SIG-M5 (cell line): ENCODE data around the gene RPL5.

Experiments used
- DNase-seq: peaks from one replicate; lab custom pipeline; 2025; lab: John Stamatoyannopoulos, UW

Gene RPL5

DNA sequence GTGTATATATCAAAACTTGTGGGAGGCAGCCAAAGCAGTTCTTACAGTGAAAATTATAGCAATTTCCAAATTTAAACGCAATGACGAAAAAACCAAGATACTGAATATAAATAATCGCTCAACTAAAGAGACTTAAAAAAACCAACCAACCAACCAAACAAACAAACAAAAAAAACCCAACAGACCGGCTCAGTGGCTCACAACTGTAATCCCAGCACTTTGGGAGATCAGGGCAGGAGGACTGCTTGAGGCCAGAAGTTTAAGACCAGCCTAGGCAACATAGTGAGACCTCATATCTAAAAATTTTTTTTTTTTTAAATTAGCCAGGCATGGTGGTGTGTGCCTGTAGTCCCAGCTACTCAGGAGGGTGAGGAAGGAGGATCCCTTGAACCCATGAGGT lies 23.4 kb downstream of the RPL5 start:
- DNase-seq: no peak

DNA sequence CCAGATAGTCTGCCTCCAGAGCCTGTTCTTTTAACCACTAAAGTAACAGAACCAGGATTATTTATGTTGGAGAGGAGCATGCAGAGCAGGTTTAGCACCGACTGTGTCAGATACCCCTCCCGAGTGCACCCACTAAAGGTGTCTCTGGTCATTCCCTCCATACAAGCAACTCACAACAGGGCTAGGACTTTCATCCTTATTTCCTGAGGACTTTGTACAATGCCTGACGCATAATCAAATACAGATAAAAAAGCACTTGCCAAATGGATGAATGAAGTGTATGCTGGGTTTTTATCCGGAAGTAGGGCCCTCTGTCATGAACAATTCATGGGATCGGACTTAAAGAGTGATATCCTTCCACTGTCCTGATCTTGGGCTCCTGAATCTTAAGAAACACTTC lies 26.0 kb downstream of the RPL5 start:
- no peak for DNase-seq

DNA sequence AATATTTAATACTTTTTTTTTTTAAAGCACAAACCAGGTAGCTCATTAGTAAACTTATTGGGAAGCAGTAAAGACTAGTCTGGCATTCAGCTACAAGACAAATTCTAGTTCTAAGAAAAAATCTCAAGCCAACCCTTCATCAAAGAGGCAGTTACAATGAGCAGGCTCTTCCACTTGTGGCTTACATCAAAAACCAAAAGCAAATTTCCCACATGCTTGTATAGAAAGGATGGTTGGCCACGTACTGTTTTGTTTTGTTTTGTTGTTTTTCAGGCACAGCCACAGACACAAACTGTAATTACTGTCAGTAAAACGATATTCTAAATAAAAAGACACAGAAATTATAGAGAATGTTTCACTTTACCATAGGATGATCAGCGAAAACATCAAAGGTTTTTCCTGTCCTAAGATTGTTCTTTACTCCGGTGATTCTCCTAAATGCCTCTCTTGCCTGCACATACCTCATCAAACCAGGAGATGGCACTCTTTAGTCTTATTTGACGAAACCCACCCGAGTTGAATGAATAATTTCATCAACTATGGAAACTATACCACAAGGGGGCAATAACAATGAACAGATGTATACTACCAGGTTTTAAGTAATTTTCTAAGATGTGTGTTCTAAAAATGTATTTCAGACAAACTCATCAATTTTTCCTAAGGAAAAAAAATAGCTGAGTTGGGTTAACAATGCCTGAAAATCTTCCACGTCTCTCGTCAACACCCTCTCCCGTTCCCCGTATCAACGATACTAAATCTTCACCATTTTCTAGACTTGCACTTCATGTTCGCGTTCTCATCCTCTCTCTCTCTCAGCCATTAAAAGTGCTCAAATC lies 26.9 kb downstream of the RPL5 start:
- DNase-seq: no peak

DNA sequence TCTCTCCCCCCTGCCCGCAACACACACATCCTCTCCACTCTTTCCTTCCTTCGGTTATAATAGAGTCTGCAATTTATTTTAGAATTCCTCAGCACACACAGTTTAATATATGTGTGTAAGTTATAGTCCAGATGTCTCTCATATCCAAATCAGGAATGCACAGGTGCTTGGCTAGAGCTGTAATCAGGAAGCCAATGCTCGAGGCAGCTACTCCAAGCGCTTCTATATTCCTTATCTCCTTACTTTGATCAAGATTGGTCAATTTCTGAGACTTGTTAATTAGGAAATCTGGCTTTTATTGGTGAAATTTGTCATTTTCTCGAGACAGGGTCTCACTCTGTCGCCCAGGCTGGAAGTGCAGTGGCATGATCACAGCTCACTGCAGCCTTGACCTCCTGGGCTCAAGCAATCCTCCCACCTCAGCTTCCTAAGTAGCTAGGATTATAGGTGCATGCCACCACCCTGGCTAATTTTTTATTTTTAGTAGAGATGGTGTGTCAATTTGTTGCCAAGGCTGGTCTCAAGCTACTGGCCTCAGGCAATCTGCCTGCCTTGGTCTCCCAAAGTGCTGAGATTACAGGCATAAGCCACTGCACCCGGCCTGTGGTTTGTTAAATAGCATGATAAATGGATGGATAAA lies 27.7 kb downstream of the RPL5 start:
- no peak for DNase-seq

DNA sequence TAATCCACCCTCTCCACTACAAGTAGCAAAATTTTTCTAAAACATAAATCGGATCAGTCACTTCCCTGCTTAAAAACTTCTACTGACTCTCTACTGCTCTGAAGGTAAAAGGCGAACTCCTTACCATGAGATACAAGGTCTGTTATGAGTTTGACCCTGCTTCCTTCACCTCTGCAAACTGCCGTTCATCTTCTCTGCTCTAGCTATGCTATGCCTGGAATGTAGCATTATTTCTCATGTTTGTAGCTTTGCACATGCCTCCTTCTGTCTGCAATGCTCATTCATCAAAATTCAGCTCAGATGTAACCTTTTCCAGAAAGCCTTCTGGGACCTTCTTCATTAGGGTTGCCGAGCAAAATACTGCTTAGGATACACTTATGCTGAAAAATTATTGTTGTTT lies 30.8 kb downstream of the RPL5 start:
- no peak for DNase-seq

DNA sequence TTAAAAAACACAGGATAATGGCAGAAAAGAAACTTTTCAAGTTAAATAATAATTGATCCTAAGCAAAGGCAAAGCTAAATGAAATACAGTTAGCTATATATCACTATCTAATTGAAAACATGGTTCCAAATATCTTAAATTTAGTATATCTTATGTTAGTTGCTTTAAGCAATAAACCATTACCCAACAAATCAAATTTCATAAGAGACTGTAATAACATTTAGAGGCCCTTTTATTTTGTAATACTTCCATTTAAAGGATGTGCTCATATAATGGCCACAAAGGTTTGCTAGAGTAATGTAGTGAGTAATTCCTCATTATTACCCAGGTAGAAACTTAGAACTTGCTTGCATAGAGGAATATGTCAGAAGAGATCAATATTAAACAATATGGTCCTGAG lies 32.3 kb downstream of the RPL5 start:
- no peak for DNase-seq

DNA sequence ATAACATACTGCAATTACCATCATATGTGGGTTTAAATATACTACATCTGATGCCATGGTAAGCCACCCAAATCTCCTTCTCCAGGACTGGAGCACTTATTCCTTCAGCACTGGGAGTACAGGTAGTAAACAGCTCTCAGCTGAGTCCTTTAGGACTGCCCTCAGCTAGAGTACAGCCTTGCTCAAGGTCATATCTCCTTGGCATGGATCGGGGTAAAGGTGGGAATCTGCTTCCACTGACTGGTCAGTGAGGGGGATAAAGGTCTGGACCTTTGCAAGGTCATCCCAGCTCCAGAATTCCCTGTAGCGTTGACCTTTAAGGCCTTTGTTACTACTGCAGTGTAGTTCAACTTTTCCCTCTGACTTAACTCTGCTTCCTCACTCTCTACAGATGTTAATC lies 38.8 kb downstream of the RPL5 start:
- DNase-seq: no peak

DNA sequence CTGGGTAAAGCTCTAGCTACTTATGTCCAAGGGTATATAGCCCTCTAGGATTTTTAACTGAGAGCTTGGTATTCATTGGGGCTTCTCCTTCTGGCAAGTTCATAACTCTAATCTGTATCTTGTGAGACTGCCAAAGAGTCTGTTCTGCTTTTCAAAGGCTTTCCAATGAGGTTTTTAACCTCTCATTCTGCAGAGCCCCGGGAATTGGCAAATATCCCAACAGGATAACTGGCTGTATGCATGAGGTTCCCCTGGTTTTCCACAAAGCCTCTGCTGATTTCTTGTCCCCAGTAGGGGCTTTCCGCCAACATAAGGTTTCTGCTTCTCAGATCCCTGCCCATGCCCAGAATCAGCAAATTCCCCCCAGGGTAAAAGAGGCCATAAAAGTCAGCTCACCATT lies 40.9 kb downstream of the RPL5 start:
- no peak for DNase-seq

DNA sequence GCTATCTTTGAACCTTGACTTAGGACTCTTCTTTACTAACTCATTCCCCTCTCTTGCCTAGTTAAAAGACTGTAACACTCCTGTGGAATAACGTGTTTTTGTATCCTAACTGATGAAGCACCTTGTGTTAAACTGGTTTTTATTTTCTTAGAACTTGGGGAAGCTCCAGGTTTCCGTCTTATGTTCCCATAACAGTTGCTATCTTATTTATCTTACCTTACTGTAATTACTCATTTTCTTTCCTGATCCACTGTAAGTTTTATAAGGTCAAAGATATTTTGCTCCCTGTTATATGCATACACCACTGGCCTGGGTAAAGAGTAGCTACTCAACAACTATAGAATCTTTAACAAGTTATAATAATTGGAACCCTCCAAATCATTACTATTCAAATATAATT lies 43.1 kb downstream of the RPL5 start:
- DNase-seq: no peak

DNA sequence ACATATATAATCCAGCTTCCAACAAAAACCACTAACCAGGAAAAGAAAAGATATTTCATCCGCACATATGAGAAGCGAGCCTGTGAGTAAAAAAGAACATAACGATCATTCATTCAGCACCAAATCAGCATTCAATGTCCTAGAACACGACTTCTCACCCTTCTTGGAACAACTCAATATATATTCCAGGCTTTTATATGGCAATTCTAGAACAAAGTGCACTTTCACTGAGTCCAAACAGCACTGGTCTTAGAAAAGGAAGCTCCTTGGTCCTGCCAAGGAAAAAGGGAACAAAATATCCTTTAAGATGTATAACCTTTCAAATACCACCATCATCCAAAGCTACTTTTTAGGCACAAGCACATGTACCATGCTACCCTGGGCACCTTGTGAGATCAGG lies 44.5 kb downstream of the RPL5 start:
- no peak for DNase-seq

DNA sequence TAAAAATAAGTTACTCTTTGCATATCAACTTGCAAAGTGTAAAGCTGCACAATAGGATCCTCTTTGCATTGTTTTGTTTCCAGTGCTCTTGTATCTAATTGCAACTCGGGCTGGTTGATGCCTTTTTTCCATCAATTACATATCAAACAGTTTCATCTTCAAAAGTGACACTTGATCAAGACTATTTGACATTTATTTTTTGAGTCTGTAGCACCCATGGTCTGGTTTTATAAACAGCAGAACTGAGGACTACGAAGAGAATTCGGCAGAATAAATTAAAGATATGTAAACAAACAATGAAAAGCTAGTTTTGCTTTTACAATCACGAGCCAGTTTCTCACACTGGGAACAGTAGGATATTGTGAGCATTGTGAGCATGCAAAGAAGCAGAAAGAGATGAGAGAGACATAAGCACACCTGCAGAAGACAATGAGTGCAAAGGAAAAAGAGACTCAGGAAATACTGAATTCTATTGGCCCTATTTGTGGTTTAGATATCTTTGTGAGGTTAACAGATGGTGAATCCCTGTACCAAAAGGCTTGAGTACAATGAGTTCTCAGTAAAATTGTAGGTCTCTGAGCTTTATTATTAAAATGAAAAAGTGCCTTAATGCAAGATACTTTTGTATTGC lies 45.4 kb downstream of the RPL5 start:
- DNase-seq: no peak

DNA sequence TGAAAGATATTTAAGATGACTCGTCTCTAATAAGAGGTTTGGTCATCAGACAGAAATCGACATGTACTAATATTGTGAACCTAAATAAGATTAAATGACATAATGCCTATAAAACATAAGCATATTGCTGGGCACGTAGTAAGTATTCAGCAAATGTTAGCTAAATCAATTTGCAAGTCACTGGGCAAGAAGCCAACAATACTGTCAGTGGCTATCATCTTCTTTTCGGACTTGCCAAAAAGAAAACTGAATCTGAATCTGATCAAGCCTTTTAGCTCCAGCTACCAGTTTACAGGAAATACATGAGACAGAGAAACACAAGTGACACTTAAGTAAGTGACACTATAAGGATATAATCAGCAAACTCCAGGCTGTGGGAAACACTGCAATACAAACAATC lies 46.0 kb downstream of the RPL5 start:
- DNase-seq: no peak

DNA sequence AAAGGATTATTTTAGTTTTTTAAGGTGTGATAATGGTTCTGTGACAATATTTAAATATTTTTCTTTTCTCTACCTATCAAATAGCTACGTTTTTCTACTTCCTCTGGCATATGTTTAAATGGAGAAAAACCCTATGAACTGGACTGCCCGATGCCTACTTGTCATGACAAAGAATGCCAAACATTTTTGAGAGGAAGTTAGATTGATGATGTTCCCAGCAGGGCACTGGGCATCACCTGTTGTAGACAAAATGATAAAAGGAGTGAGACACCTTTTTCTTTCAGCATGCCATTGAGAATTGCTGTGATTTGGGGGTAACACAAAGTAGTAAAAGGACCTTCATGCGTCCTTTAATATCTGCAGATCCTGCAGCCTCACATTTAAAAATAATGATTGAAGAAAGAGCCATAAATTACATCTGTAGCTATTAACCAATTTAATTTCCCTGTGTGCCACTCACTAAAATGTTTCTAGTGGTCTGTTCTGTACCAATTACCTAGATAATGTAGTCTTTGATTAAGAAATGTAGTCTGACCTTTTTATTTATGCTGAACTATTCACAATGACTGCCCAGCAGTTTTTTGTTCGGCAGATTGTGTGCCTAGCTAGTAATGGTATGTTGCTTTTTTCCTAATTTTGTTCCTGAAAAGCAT lies 47.6 kb downstream of the RPL5 start:
- no peak for DNase-seq

DNA sequence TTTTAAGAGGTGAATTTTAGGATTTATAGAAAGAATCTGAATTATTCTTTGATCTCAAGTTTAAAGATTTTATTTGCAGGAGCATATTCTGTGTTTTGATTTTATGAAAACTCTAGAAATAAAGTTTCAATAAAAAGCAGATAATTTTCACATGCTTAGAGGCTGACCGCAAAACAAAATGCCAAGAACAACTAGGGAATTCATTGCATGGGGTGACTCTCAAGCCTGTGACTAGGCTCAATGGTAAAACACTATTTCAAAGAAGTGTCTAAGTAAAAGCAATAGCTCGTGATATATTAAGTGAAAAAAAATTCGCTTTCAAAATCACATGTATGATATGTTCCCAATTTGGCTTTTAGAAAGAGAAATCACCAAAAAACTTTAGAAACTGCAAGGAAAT lies 49.6 kb downstream of the RPL5 start:
- DNase-seq: no peak

DNA sequence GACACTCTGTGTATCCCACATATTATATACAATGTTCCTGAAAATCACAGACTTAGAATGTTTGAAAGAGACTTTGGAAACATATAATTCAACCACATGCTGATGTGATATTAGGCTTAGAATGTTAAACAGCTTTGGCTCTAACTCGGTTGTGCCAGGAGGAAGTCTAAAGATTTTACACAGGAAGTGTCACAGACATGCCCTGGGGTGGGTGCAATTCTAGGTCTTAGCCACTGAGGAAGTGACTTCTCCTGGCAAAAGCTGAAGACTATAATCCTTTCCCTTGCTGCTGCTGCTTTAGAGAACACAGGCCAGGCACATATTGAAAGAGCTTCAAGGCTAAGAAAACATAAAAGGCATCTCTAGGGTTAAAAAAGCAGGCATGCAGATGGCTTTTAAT lies 51.0 kb downstream of the RPL5 start:
- no peak for DNase-seq

DNA sequence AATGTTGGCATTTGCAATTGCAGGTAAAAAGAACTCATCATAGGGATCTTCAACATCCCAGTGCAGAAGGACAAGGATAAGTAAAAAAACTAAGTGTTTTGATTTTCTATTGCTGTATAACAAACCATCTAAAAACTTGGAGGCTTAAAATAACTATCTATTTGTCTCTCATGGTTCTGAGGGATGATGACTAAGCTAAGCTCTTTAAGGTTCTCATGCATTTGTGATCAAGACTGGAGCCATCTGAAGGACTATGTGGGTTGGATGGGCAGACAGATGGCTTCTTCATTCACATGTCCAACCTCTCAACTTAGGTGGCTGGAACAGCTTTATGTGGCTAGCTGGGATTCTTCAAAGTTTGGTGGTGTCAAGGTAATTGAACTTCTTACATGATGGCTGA lies 51.5 kb downstream of the RPL5 start:
- DNase-seq: no peak

DNA sequence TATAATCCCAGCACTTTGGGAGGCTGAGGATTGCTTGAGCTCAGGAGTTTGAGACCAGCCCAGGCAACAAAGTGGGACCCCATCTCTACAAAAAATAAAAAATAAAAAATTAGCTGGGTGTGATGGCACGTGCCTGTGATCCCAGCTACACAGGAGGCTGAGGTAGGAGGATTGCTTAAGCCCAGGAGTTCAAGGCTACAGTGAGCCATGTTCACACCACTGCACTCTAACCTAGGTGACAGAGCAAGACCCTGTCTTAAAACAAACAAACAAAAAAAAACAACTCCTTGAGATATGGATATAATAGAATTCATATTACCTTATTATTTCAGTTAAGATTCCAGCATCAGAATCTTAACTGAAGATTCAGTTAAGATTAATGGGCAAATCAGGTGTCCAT lies 52.4 kb downstream of the RPL5 start:
- no peak for DNase-seq

DNA sequence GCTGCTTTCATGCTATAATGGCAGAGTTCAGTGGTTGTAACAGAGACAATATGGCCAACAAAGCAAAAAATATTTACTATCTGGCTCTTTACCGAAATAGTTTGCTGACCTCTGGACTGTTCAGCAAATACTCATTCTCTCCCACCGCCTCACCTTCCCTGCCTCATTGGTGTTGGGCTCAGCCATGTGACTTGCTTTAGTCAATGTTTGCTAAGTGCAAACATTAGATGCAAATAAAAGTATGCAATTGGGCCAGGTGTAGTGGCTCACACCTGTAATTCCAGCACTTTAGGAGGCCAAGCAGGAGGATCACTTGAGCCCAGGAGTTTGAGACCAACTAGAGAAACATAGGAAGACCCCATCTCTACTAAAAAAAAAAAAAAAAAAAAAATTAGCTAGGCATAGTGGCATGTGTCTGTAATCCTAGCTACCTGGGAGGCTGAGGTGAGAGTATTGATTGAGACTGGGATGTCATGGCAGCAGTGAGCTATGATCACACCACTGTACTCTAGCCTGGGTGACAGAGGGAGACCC lies 55.1 kb downstream of the RPL5 start:
- DNase-seq: no peak

DNA sequence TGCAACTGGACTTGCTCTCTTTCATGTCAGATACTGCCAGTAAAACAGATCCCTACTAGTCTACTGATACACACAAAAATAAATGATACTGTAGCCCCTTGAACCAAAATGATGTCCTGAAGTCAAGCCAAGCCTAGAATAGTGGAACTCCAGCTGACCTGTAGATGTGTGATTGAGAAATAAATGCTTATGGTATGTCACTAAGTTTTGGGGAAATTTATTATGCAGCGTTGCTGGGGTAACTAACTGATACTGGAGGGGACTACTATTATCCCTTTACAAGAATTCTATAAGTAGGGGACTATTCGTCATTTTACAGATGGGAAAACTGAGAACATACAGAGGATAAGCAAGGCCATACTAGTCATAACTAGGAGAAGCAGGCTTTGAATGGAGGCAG lies 55.6 kb downstream of the RPL5 start:
- DNase-seq: no peak
